Tibial nerve (tissue), 3 donors: ENCODE results near the gene EDN3.

Experiments
- POLR2A ChIP-seq, 2 donors: fragments of 450-650 bp; IDR thresholded peaks; one replicate each; pipeline ENCODE4 v1.6.1; 2017; ENCODE audit warnings: antibody characterized with exemption in 2 of 2, mild to moderate bottlenecking in 2 of 2, moderate library complexity in 2 of 2
- TF ChIP-seq, protein P1 (sequence below), 5 experiments: fragments of 200-600 bp in 3 of 5; fragments of 450-650 bp in 2 of 5; sonication (generic) in 3 of 5; IDR thresholded peaks; one replicate each; pipeline ENCODE4 v1.5.1; 2016 to 2019; ENCODE audit warnings: antibody characterized with exemption in 5 of 5, mild to moderate bottlenecking in 3 of 5, moderate library complexity in 2 of 5

GRCh38 chr20:59325142-59325523 is 24.7 kb downstream of the EDN3 start:
- TF ChIP-seq, protein P1, sequence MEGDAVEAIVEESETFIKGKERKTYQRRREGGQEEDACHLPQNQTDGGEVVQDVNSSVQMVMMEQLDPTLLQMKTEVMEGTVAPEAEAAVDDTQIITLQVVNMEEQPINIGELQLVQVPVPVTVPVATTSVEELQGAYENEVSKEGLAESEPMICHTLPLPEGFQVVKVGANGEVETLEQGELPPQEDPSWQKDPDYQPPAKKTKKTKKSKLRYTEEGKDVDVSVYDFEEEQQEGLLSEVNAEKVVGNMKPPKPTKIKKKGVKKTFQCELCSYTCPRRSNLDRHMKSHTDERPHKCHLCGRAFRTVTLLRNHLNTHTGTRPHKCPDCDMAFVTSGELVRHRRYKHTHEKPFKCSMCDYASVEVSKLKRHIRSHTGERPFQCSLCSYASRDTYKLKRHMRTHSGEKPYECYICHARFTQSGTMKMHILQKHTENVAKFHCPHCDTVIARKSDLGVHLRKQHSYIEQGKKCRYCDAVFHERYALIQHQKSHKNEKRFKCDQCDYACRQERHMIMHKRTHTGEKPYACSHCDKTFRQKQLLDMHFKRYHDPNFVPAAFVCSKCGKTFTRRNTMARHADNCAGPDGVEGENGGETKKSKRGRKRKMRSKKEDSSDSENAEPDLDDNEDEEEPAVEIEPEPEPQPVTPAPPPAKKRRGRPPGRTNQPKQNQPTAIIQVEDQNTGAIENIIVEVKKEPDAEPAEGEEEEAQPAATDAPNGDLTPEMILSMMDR (IDR thresholded peaks at IDR 0.05) = no peak
- no peak for TF ChIP-seq POLR2A (IDR thresholded peaks at IDR 0.05)
